ENCODE measurements around the gene ATP5F1A.
"Not testable (repeated sequence)": the region's sequence is repeated elsewhere in the genome, so short reads cannot be mapped to it uniquely, and the experiment has no call there.

ATP5F1A gene

DNA sequence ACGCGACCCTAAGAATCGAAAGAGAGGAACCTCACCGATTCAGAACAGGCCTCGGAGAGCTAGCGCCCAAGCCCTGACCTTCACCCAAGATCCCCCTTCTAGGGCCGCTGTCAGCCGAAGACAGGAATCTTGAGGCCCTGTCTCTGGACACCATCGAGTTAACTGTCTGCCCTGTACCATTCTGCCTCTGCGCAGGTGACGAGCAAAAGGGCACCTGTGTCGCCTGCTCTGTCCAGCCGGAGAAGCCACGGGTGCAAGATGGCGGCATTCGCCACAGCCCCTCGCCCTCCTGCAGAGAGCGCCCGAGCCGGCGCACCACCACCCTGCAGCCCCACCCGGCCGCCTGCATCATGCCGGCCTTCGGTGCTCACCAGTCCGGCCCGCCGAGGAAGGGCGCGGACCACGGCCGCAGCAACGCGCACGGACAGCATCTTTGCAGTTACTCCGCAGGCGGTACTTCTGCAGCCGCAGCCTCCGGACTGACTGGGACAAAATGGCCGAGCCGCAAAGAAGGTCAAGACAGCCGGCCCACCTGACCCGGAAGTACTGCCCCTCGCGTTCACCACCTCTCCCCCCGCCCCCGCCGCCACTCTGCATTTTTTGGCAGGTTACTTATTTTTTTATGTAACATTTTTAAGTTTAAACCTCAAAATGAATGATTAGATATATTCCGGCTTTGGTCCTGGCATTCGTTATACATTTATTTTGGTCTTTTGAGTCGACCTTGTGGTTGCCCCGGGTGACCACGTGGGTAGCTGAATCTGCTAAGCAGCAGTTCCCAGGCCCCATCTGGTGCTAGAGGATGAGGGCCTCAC is at the start of gene ATP5F1A:
Gene ATP5F1A, minus strand, starts transcription at position 496 of the 815 bp plus-strand sequence. Its CDS starts 65 bp downstream, at position 431.
- DNase-seq: peak; percentile 66 to 73

DNA sequence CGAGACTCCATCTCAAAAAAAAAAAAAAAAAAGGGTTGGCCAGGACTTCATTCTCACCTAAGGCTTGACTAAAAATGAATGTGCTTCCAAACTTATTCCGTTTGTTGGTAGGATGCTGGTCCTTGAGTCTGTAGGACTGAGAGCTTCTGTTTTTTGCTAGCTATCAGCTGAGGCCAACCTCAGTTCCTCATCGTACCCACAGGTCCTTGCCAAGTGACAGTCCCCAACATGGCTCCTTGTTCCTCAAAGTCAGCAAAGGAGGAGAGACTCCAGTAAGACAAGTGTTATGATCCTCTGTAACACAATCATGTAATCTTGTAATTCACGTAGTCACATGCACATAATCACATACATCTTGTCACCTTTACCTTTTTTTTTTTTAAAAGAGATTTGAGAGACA is 43.1 kb upstream of the ATP5F1A start:
- DNase-seq: no peak

DNA sequence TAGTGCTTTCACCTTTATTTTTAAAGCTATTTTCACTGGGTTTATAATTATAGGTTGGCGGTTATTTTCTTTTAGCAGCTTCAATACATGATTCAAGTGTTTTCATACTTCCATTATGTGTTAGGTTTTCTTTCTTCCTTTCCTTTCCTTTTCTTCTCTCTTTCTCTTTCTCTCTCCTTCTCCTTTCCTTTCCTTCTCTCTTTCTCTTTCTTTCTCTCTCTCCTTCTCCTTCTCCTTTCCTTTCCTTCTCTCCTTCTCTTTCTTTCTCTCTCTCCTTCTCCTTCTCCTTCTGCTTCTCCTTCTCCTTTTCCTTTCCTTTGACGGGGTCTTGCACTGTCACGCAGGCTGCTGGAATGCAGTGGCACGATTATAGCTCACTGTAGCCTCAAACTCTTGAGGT is 42.1 kb upstream of the ATP5F1A start:
- no peak for DNase-seq

DNA sequence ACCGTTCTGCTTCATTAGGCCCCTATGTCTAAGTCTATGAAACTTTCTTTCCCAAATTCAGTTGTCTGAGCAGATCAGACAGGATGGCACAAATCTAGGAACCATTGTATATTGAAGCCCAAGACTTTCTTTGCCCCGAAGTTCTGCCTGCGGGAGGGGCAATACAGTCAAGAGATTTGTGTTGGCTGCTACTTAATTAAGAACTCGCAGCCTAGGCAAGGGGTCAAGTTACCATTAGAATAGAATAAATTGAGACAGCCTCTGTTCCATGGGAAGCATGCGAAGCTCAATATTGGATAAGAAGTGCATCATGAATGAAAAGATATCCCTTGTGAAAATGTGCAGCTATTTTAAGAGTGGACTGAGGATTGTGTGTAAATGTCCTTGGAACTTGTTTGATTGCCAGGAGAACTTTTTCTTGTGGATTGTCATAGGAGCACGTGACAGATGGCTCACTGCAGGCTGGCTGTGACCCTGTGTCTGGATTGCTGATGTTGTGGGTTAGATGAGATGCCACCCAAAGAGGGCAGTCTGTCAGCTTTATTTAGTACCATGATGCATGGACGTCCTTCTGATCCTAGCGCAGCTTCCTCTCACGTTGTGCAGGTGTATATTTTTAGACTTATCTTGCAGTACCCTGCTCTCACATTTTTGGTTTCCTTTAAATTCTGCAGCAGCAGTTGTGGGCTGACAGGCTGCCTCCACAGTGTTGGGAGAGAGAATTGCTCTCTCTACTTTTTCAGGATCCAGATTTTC is 37.0 kb upstream of the ATP5F1A start:
- DNase-seq: no peak

DNA sequence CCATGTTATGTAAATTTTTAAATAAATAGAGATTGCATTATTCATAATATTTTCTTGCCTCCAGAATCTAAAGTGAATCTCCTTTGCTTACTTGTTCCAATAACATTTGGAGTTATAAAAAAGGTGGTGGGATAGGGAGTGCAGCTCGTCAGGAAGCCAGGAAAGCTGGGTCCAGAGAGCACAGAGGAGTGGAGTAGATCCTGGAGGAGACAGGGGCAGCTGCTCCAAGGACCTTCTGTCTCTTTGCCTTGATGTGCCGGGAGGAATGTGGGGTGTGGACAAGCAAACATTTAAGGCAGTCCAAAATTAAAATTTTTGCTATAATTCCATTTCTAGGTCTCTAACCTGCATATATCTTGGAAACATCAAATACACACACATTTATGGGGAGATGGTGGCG is 35.4 kb upstream of the ATP5F1A start:
- no peak for DNase-seq

DNA sequence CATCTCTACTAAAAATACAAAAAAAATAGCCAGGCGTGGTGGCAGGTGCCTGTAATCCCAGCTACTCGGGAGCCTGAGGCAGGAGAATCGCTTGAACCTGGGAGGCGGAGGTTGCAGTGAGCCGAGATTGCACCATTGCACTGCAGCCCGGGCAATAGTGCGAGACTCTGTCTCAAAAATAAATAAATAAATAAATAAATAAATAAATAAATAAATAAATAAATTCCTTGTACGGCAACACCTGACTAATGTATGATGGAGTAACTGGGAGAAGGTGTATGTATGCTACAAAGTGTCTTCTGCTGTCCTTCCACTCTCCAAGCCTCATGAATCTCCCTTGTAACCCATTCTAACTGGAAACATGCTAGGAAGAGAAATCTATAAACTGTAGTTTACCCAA is 32.5 kb upstream of the ATP5F1A start:
- not testable (repeated sequence) for DNase-seq

DNA sequence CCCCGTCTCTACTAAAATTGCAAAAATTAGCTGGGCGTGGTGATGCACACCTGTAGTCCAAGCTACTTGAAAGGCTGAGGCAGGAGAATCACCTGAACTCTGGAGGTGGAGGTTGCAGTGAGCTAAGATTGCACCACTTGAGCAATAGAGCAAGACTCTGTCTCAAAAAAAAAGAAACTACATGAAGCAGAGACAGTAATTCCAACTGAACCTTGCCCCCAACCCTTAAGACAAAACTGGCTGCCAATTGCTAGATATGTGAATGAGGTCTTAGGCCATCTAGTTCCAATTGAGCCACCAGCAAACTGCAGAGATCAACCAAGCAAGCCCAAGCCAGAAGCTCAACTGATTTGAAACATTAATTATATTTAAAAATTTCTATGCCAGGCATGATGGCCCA is 32.0 kb upstream of the ATP5F1A start:
- DNase-seq: no peak

DNA sequence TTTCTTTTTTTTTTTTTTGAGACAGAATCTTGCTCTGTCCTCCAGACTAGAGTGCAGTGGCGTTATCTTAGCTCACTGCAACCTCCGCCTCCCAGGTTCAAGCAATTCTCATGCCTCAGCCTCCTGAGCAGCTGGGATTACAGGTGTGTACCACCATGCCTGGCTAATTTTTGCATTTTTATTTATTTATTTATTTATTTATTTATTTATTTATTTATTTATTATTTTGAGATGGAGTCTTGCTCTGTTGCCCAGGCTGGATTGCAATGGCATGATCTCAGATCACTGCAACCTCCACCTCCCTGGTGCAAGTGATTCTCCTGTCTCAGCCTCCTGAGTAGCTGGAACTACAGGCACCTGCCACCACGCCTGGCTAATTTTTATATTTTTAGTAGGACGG is 28.5 kb upstream of the ATP5F1A start:
- not testable (repeated sequence) for DNase-seq

DNA sequence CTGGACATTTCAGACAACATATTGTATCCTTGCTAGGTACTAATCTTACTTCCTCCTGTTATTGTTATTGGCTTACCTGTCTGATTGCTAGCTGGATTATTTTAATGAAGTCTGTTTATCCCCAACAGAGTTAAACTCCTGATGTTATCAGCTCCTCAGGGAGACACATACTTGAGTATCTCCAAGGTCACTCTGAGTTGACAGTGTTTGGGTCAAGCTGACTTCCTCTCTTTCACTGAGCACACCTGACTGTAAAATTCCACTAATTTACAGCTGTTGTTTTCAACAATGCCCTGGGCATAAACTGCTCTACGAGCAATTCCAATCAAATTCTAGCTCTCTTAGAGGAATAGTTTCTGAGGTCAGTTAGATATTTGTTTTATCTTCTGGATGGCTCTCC is 15.7 kb upstream of the ATP5F1A start:
- no peak for DNase-seq

DNA sequence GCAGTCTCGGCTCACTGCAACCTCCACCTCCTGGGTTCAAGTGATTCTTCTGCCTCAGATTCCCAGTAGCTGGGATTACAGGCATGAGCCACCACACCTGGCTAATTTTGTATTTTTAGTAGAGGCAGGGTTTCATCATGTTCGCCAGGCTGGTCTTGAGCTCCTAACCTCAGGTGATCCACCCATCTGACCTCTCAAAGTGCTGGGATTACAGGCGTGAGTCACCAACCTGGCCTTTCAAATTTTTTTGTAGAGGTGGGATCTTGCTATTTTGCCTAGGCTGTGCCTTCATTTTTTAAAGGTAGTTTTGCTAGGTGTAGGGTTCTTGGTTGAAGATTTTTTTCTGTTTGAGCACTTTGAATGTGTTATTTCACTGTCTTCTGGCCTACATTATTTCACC is 12.3 kb upstream of the ATP5F1A start:
- DNase-seq: no peak

DNA sequence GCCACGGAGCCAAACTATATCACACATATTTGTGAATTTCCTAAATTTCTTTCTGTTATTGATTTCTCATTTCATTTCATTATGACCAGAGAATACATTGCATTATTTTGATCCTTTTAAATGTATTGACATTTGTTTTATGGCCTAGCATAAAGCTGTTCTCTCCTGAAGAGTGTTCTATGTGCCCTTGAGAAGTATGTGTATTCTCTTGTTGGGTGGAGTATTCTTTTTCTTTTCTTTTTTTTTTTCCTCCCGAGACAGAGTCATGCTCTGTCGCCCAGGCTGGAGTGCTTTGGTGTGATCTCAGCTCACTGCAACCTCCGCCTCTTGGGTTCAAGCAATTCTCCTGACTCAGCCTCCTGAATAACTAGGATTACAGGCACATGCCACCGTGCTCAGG is 11.3 kb upstream of the ATP5F1A start:
- no peak for DNase-seq

DNA sequence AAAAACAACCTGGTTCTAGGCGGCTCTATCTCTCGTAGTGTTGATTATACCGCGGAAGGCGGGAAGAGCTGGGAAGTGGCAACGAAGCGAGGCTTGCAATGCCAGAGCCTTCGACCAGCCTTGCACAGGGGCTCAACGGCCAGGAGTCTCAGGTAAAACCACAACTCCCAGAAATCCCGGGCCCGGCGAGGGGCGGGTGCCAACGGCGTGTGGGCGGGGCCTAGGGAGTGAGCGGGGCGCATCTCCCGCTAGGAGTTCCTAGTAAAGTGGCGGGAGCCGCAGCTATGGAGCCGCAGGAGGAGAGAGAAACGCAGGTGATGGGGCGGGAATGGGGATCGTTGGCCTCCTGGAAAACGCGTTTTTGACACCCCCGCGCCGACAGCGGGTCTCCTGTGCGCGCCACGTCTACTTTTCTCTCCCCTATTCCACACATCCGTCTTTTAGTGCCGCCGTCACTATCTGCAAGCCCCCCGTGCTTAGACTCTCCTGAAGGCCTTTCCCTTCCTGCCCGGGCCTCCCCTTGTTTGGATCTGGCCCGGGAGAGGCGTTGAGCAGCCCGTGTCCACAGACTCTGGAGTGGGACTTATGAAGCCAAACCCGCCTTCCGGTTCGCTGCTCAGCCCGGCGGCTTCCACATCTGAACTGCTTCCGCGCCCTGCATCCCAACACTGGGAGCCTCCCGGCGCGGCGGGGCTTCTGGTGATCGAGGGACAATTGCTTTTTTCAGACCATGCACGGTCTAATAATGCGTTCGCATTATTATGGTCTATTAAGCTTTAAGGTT is 6.2 kb upstream of the ATP5F1A start, which contains the start of gene HAUS1:
Gene HAUS1, plus strand, starts transcription at position 258 of the 784 bp plus-strand sequence. Its CDS starts 27 bp downstream, at position 285.
- DNase-seq: peak; percentile 73 to 84

DNA sequence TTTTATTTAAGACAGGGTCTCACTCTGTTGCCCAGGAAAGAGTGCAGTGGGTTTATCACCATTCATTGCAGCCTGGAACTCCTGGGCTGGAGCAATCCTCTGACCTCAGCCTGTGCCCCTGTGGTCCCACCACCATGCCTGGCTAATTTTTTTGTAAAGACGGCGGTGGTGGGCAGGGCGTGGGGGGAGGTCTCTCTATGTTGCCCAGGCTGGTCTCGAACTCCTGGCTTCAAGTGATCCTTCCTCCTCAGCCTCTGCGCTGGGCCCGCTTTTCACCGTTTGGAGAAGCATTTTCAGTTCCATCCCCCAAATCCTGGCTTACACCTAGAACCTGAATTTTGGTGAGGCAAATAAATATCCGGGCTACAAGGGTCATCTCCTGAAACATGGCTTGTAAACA is 1.4 kb upstream of the ATP5F1A start:
- no peak for DNase-seq

DNA sequence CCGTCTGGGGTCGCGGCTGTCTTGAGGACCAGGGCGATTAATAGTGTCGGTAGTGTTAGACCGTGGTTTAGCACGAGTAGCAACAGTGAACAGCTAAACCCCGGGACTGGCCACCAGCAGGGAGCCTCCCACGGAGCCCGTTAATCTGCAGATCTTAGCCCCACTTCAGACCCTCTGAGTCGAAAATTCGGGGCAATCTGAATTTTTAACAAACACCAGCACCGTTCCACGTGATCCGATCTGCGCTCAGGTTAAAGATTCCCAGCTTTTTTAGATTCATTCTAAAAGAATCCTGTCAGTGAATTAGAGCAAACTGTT is 479 bp upstream of the ATP5F1A start:
- no peak for DNase-seq

DNA sequence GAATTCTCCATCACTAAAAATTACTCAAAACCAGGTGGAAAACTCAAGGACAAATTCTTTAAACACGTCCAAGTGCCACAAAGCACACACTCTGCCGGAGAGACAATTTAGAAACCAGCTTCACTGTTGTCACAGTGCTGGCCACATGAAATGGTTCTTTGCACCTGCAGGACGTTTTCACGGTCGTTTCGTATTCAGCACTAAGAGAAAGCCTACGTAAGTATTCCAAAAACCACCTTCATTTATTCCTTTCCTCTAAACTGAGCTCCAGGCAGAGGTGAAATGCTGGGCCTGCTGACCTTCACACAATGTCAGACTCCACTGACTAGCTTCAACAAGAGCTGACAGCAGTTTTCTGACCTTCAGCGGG is 680 bp downstream of the ATP5F1A start:
- DNase-seq: no peak

DNA sequence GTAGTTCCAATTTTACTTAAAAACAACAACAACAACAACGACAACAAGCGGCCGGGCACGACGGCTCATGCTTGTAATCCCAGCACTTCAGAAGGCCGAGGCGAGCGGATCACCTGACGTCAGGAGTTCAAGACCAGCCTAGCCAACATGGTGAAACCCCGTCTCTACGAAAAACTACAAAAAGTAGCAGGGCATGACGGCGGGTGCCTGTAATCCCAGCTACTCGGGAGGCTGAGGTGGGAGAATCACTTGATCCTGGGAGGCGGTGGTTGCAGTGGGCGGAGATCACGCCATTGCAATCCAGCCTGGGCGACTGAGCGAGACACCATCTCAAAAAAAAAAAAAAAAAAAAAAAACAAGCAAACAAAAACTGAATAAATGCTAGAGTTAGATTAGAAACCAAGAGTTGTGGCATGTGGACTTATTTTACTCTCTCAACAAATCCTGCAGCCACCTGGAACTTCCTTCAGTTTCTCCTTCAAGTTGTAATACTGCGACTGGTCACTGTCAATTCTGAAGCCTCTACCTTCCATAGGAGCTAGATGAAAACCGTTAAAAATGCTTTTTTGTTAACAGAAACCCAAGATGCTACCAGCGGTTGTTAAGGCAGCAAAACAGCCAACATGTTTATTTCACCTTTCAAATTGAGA is 1.3 kb downstream of the ATP5F1A start:
- DNase-seq: no peak

DNA sequence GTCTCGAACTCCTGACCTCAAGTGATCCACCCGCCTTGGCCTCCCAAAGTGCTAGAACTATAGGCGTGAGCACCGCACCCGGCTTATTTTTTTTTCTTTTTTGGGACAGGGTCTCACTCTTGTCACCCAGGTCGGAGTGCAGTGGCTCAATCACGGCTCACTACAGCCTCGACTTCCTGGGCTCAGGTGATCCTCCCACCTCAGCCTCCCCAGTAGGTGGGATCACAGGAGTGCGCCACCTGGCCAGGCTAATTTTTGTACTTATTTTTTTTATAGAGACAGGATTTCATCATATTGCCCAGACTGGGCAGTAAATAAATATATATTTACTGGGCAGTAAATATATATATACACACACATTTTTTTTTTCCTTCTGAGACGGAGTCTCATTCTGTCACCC is 2.6 kb downstream of the ATP5F1A start:
- DNase-seq: no peak

DNA sequence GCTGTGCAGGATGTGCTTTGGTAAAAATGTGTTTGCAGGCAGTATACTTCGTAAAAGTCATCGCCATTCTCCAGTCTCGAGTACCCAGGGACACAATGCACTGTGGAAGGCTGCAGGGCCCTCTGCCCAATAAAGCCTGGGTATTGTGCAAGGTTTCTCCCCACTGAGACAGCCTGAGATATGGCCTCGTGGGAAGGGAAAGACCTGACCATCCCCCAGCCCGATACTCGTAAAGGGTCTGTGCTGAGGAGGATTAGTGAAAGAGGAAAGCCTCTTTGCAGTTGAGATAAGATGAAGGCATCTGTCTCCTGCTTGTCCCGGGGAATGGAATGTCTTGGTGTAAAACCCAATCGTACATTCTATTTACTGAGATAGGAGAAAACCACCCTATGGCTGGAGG is 9.6 kb downstream of the ATP5F1A start:
- not testable (repeated sequence) for DNase-seq

DNA sequence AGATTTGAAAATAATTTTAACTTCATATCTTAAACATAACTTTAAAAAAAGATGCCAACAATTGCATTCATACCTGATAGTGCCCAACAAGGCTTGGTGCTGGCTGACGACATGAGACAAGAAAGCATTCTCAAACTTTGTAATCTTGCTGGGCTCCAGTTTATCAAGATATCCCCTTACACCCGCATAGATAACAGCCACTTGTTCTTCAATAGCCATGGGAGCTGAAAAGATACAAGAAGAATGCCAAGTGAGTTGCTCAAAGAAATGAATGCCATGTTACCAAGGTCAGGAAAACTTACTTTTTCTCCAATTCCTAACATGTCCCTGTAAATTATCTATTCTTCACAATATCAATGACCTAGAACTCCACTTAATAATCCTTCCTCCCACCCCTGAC is 13.7 kb downstream of the ATP5F1A start:
- no peak for DNase-seq

DNA sequence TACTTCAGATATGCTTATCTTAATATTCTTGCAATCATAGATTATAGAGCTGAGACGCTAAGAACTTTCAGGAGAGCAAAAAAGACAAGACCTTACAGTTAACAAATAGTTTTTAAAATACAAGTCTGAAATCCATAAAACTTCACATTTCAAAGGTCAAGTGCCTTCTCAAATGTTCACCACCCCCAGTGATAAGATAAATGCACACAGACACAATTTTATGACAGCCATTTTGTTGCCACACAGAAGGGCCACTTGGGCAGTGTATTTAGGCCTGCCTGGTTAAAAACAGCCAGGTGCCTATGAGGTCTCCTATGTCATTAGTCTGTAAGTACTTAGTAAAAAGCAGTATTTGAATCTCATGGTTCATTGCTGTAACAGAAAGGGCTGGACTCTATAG is 17.9 kb downstream of the ATP5F1A start:
- no peak for DNase-seq

DNA sequence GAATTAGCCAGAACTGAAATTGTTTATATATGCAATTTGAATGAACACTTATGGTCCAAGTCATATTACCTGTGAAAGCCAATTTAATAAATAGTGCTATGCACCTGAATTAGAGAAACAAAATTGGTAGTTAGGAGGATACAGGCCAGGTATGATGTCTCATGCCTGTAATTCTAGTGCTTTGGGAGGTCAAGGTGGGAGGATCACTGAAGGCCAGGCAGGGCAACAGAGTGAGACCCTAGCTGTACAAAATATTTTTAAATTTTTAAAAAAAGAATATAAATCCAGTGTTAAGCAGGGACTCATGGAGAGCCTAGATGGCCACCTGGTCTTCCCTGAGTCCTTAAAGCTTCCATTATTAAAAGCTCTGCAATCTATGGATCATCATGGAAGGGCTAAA is 18.8 kb downstream of the ATP5F1A start:
- DNase-seq: no peak

DNA sequence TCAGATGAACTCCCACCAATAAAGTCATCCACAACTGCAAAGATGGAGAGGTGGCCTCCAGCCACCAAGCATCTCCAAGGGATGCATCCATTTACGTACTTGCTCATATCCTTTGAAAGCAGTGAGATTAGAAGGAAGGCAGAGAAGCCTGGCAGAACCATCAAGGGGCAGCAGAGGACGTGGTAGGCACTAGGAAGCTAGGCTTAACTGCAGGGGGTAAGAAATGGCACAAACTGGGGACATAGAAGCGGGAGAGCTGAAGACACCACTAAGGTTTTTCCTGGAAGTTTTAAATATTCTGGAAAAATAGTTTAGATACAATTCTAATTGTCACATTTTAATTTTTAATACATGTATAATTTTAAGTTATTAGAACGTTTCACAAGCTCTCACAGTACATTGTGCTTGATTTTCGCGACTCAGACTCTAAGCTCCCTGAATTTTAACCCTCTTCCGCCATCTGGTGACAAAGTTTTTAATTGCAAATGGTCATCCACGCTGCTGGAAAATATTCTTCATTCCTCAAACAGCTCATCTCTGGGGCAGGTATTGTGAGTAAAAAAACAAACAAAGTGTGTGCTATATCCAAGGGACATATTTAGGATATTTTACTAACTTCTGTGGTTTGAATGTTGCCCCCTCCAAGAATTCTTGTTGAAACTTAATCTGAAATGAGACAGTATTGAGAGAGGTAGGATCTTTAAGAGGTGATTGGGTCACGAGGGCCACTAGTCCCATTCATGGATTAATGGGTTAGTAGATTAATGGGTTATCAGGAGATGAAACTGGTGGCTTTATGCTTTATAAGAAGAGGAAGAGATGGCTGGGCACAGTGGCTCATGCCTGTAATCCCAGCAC is 24.4 kb downstream of the ATP5F1A start:
- DNase-seq: peak; percentile 64 to 75

All from AML-193 (cell line).